ENCODE data around the gene TMCO1. TPM values are rescaled to one million over a fixed set of nuclear protein-coding genes. Genes with fewer than 3 reads are reported as not detected.
"Not testable (repeated sequence)": the region's sequence is repeated elsewhere in the genome, so short reads cannot be mapped to it uniquely, and the experiment has no call there.

Gene TMCO1
- total and polyA plus RNA-seq, 2 donors from 2014 or later: 109 to 149 TPM

- FAIRE-seq: no peak
Observed at GRCh38 chr1:165712764-165713163, 55.9 kb downstream of the TMCO1 start.

GRCh38 chr1:165707984-165708706 lies 60.5 kb downstream of the TMCO1 start:
- H3K9ac ChIP-seq (ENCODE audit: low read length in 3 of 3): no peak overlapping the region
- no peaks in the 10 kb centered on the region for H3K27me3 ChIP-seq (ENCODE audit: control insufficient read depth, insufficient read depth, low read length)
- H3K27ac ChIP-seq (ENCODE audit: low read depth in 2 of 2, low read length in 2 of 2): no peak overlapping the region
- peaks cover 0 to 3% (median 0%) of the 10 kb centered on the region in 3 donors for H3K4me1 ChIP-seq (ENCODE audit: control insufficient read depth in 2 of 3, insufficient read depth in 2 of 3, low read depth in 1 of 3, low read length in 3 of 3)
- intact Hi-C loops (cut with DNase I): no loop called here
- no peaks in the 10 kb centered on the region for H3K36me3 ChIP-seq (ENCODE audit: control insufficient read depth in 2 of 3, insufficient read depth in 3 of 3, low read length in 3 of 3)
- H3K4me3 ChIP-seq (ENCODE audit: low read length in 3 of 3): no peak overlapping the region
- FAIRE-seq (no peak), DNase-seq (no peak)
- no peaks in the 10 kb centered on the region for H3K9me3 ChIP-seq (ENCODE audit: control insufficient read depth in 2 of 3, insufficient read depth in 1 of 3, low read length in 3 of 3)
- TF ChIP-seq CTCF (IDR thresholded peaks at IDR 0.05; ENCODE audit: borderline replicate concordance, extremely low read depth, insufficient read depth): no peak

More at GRCh38 chr1:165712764-165713163, 55.9 kb downstream of the TMCO1 start:
- no peak for DNase-seq
- Histone ChIP-seq H3K27ac (ENCODE audit: low read depth in 2 of 2, low read length in 2 of 2) (no peak overlapping the region), H3K36me3 (ENCODE audit: control insufficient read depth in 2 of 3, insufficient read depth in 3 of 3, low read length in 3 of 3) (no peaks in the 10 kb centered on the region), H3K27me3 (ENCODE audit: control insufficient read depth, insufficient read depth, low read length) (no peaks in the 10 kb centered on the region), H3K4me1 (ENCODE audit: control insufficient read depth in 2 of 3, insufficient read depth in 2 of 3, low read depth in 1 of 3, low read length in 3 of 3) (peaks cover 0 to 3% (median 0%) of the 10 kb centered on the region in 3 donors), H3K4me3 (ENCODE audit: low read length in 3 of 3) (no peak overlapping the region), H3K9ac (ENCODE audit: low read length in 3 of 3) (no peak overlapping the region), H3K9me3 (ENCODE audit: control insufficient read depth in 2 of 3, insufficient read depth in 1 of 3, low read length in 3 of 3) (no peaks in the 10 kb centered on the region)
- no peak for TF ChIP-seq CTCF (IDR thresholded peaks at IDR 0.05; ENCODE audit: borderline replicate concordance, extremely low read depth, insufficient read depth)
- intact Hi-C loops (cut with DNase I): no loop called here

- Histone ChIP-seq H3K27ac (ENCODE audit: low read depth in 2 of 2, low read length in 2 of 2) (no peak overlapping the region), H3K9me3 (ENCODE audit: control insufficient read depth in 2 of 3, insufficient read depth in 1 of 3, low read length in 3 of 3) (no peaks in the 10 kb centered on the region), H3K4me1 (ENCODE audit: control insufficient read depth in 2 of 3, insufficient read depth in 2 of 3, low read depth in 1 of 3, low read length in 3 of 3) (no peaks in the 10 kb centered on the region), H3K27me3 (ENCODE audit: control insufficient read depth, insufficient read depth, low read length) (no peaks in the 10 kb centered on the region), H3K9ac (ENCODE audit: low read length in 3 of 3) (no peak overlapping the region), H3K4me3 (ENCODE audit: low read length in 3 of 3) (no peak overlapping the region), H3K36me3 (ENCODE audit: control insufficient read depth in 2 of 3, insufficient read depth in 3 of 3, low read length in 3 of 3) (no peaks in the 10 kb centered on the region)
- no peak for FAIRE-seq
- intact Hi-C loops (cut with DNase I): no loop called here
- DNase-seq: no peak
- no peak for TF ChIP-seq CTCF (IDR thresholded peaks at IDR 0.05; ENCODE audit: borderline replicate concordance, extremely low read depth, insufficient read depth)
Observed at GRCh38 chr1:165703648-165704047, 65.0 kb downstream of the TMCO1 start.

GRCh38 chr1:165701922-165702321 lies 66.7 kb downstream of the TMCO1 start:
- H3K4me1 ChIP-seq (ENCODE audit: control insufficient read depth in 2 of 3, insufficient read depth in 2 of 3, low read depth in 1 of 3, low read length in 3 of 3); H3K4me3 ChIP-seq (ENCODE audit: low read length in 3 of 3); H3K36me3 ChIP-seq (ENCODE audit: control insufficient read depth in 2 of 3, insufficient read depth in 3 of 3, low read length in 3 of 3); FAIRE-seq; H3K27ac ChIP-seq (ENCODE audit: low read depth in 2 of 2, low read length in 2 of 2); intact Hi-C loops (cut with DNase I); H3K9me3 ChIP-seq (ENCODE audit: control insufficient read depth in 2 of 3, insufficient read depth in 1 of 3, low read length in 3 of 3); H3K9ac ChIP-seq (ENCODE audit: low read length in 3 of 3); H3K27me3 ChIP-seq (ENCODE audit: control insufficient read depth, insufficient read depth, low read length); DNase-seq: not testable (repeated sequence)

Data from kidney (tissue), 14 donors.